ENCODE measurements around the gene LMF1. TPM values are rescaled to one million over a fixed set of nuclear protein-coding genes. Genes with fewer than 3 reads are reported as not detected.
"Not testable (repeated sequence)": the region's sequence is repeated elsewhere in the genome, so short reads cannot be mapped to it uniquely, and the experiment has no call there.

The LMF1 gene
- total RNA-seq, 1 donor from 2014 or later, result 10.2 TPM

DNA sequence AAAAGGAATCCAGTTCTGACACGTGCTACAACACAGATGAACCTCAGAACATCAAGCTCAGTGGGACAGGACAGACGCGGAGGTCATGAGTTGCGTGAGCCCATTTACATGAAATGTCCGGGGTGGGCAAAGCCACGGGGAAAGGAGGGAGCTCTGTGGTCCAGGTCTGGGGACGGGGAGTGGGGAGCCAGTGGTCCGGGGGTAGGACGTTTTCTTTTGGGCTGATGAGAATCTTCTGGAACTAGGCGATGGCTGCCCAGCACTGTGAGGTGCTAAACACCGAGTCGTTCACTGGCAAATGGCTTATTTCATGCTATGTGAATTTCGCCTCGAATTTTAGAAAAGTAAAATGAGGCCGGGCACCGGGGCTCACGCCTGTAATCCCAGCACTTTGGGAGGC is 2.6 kb upstream of the LMF1 start:
- DNase-seq (ENCODE audit: low spot score in 2 of 2) (no peak), FAIRE-seq (no peak)

DNA sequence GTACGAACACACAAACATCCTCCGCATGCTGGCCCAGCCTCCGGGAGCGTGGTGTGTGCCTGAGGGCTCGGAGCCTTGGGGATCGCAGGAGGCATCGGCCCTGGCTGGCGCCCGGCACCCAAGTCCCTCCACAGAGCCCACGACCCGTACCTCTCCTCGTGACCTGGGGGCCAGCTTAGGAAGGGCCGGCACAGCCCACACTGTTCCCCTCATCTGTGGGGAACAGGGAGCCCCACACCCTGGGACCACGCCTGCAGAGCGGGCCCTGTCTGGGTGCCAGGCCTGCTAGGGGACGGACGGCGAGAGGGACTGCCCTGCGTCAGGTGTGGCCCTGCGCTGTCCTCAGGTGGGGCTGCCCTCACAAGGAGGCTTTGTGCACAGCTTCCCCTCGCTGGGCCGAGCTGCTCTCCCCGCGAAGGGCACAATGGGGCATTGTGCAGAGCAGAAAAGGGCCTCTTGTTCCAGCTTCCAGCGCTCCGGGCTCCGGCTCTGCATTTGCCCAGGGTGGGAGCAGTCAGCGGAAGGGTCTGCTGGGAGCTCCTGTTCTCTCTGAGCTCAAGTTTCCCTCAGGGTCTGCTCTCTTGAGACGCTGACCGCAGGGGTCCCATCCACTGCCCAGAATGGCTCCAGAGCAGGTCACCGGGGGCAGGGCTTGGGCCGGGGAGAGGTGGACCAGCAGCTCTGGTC is 1.7 kb upstream of the LMF1 start:
- FAIRE-seq (no peak), DNase-seq (ENCODE audit: low spot score in 2 of 2) (peak in 1 of 2 donors; percentile 83)

DNA sequence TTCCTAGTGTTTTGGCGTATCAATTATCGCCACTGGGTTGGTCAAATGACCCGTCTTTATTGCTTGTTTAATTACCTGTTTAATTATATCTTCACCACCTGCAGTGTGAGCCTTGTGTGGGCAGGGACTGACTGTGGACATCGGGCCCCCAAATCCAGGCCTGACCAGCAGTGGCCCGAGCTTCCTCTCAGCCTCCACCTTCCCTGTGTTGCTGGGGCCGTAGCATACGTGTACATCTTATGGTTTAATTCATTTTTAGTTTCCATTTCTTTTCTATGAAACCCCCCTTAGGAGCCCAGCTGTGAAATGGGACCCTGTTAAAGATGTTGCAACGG is 1.2 kb upstream of the LMF1 start:
- FAIRE-seq (no peak), DNase-seq (ENCODE audit: low spot score in 2 of 2) (no peak)

- DNase-seq (ENCODE audit: low spot score in 2 of 2) (no peak), FAIRE-seq (no peak)
Observed at GRCh38 chr16:971582-971905, 760 bp upstream of the LMF1 start.

- DNase-seq (ENCODE audit: low spot score in 2 of 2) (no peak), FAIRE-seq (no peak)
Observed at GRCh38 chr16:970386-970765, 408 bp downstream of the LMF1 start.

DNA sequence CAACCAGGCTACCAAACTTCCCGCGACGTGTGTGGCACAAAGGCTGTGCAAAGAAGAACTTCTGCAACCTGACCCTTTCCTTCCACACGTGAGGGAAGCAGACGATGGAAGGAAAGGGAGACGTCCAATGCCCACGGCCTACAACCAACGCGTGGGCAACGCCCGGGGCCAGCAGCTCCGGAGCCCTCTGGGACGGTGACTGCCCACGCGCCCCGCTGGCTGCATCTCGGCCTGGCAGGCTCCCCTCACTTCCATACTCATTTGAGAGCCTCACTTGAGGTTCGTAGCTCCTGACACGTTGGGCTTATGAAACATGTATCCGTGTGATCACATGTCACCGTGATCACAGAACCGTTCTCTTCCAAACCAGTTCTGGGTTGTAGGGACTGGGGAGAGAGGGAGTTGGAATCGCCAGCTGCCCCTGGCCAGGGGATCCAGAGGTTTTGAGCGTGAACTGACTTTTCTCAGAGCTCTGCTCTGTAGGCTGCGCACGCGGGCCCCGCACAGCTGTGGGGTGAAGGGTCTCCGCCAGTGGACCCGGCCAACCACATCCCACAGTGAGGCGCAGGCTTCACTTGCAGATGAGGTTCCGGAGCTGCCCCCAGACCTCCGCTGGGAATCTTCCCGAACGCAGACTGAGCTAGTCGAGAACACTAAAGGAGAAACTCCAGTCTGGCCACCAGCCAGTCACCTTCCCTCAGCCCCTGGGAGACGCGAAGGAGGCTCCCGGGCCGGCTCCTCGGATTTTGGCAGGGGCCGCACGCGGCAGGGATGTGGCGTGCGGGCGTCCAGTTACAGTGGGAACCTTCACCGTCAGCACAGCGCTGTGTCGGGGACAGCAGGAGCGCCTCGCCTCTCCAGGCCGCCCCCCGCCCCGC is 1.0 kb downstream of the LMF1 start:
- DNase-seq (ENCODE audit: low spot score in 2 of 2) (peak in 1 of 2 donors; percentile 58), FAIRE-seq (no peak)

GRCh38 chr16:968620-969019 is 2.2 kb downstream of the LMF1 start:
- FAIRE-seq, result no peak

GRCh38 chr16:967546-968295 is 3.1 kb downstream of the LMF1 start:
- no peak for DNase-seq (ENCODE audit: low spot score in 2 of 2)
- FAIRE-seq, result no peak

More at GRCh38 chr16:968620-969019, 2.2 kb downstream of the LMF1 start:
- DNase-seq (ENCODE audit: low spot score in 2 of 2), result no peak

DNA sequence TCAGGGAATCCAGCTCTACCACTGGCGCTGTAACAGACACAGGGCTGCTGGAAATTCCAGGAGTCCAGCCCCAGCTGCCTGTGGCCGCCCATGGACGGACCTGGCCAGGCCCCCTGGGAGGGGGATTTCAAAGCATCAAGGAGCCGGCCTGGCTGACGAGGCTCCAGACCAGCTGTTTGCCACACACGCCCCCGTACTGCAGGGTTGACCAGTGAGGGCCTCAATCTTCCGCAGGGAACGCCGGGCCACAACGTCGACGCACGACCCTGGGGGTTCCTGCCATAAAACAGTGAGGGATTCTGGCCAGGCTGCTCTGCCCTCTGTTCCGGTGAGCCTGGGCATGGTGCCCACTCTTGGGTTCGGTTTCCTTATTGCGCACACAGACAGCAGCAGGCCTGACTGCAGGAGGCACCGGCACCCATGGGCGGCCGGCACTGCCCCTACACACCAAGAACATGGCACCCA is 3.7 kb downstream of the LMF1 start:
- FAIRE-seq (no peak), DNase-seq (ENCODE audit: low spot score in 2 of 2) (no peak)

- no peak for FAIRE-seq
Observed at GRCh38 chr16:966505-966904, 4.3 kb downstream of the LMF1 start.

DNA sequence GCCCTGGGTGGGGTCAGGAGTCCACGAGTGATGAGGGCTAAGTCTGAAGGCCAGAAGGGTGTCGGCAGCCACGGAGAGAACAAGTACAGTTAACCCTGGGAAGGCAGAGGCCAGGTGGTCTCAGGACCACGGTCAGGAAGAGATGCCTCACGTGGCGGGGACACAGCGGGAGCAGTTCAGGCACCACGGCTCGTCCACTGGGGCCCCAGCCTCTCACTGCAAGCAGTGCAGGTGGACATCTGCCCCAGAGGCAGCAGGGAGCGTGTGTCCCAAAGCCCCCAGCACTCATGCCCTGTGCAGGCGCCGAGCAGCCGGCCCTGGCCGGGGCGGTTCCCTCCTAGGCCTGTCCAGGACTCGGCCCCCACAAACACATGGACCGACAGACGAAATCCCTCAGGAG is 4.7 kb downstream of the LMF1 start:
- FAIRE-seq (no peak), DNase-seq (ENCODE audit: low spot score in 2 of 2) (no peak)

More at GRCh38 chr16:966505-966904, 4.3 kb downstream of the LMF1 start:
- DNase-seq (ENCODE audit: low spot score in 2 of 2), result no peak

GRCh38 chr16:965487-965886 is 5.3 kb downstream of the LMF1 start:
- DNase-seq (ENCODE audit: low spot score in 2 of 2) (no peak), FAIRE-seq (no peak)

DNA sequence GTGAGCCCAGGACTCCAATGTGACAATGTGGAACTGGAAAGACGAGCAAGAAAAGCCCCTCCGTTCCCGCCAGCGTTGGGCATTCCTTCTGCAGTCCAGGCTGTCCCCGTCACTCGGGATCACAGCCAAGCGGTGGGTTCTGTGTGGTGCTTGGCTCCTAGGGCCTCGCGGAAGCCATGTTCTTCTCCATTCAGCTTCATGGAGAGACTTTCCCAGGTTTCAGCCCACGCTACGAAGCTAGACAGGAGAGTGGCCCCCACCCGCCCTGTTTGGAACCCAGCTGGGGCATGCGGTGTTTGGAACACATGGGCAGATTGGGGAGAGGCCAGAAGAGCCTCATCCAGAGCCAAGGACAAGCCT is 5.8 kb downstream of the LMF1 start:
- DNase-seq (ENCODE audit: low spot score in 2 of 2) (no peak), FAIRE-seq (no peak)

GRCh38 chr16:964356-965035 is 6.3 kb downstream of the LMF1 start:
- FAIRE-seq (no peak), DNase-seq (ENCODE audit: low spot score in 2 of 2) (no peak)

DNA sequence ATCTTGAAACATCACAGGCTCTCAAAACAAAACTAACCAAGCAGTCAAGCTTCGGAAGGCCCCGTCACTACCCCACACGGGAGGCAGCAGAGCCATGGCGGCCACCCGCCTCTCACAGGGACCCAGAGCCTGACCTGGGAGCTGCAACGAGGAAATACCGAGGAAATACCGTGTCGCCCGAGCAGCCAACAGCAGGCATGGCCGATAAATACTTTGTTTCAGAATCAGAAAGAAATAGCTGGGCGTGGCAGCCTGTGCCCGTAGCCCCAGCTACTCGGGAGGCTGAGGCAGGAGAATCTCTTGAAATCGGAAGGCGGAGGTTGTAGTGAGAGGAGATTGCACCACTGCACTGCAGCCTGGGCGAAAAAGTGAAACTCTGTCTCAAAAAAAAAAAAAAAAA is 6.9 kb downstream of the LMF1 start:
- DNase-seq (ENCODE audit: low spot score in 2 of 2) (no peak), FAIRE-seq (no peak)

DNA sequence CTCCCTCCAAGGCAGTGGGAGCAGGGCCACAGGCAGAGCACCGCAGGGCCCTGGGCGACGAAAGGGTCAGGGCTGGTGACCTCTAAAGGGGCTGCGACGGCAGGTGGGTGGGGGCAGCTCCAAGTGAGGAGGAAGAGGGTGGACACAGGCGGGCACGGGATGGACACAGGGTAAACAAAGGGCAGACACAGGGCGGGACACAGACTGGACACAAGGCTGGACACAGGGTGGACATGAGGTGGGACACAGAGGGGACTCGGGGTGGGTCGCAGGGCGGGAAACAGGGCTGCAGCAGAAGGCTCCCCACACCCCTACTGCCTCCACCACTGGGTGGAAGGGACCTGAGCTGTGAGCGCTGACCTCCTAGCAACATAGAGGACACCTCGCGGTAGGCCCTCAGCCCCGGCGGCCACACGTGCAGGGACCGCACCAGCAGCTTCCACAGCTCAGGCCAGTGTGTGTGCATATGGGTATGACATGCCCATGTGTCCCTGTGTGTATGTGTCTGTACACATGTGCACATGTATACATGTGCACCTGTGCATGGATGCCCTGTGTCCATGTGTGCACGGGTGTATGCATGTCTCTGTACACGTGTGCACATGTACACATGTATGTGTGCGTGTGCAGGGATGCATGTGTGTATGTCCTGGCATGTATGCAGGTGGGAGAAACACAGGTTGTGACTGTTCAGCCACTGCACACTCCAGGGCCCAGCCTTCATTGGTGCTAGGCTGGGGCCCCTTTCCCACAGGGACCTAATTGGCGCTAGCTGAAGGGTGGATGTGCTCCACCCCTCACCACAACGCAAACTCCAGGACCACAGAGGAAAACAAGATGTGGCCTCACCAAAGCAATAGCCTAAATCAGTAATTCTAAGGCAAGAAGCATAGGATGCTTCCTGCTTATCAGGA is 7.6 kb downstream of the LMF1 start:
- no peak for FAIRE-seq

DNA sequence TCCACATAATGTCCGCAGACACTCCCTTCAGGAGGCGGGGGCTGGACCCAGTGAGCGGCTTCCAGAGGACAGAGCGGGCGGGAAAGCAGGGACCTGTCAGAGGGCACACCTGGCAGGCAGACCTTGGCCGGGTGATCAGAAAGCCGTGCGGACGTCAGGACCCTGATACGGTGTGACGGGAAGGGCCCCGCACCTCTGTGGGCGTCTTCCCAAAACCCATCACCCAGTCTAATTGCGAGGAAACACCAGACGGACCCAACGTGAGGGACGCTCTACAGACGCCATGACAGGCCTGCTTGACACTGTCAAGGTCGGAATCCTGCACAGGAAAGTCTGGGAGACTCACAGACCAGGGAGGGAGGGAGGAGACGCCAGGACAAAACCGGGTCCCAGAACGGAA is 8.4 kb downstream of the LMF1 start:
- FAIRE-seq (no peak), DNase-seq (ENCODE audit: low spot score in 2 of 2) (no peak)

More for the DNA sequence above, 7.6 kb downstream of the LMF1 start:
- DNase-seq (ENCODE audit: low spot score in 2 of 2), result no peak

GRCh38 chr16:959232-960040 is 11.3 kb downstream of the LMF1 start:
- DNase-seq (ENCODE audit: low spot score in 2 of 2) (no peak), FAIRE-seq (no peak)

GRCh38 chr16:955766-956165 is 15.0 kb downstream of the LMF1 start:
- FAIRE-seq; DNase-seq (ENCODE audit: low spot score in 2 of 2): not testable (repeated sequence)

All from frontal cortex (tissue), 4 donors.